Activated CD4-positive, alpha-beta T cell treated with anti-CD3 and anti-CD28 coated beads, Interleukin-2, amount 10 ng/mL, durations not matched to agents 24 days and 14 days (primary cell): ENCODE data around the gene ZCCHC9. TPM values are rescaled to one million over a fixed set of nuclear protein-coding genes. Genes with fewer than 3 reads are reported as not detected.

Experiments
- DNase-seq: peaks from one replicate; pipeline ENCODE4 v3.0.0; 2022
- H3K27ac Mint-ChIP-seq: one replicate; pipeline ENCODE4 v1.8.0; 2022; ENCODE audit warnings: mild to moderate bottlenecking, mixed read lengths
- H3K27me3 Mint-ChIP-seq: one replicate; pipeline ENCODE4 v1.8.0; 2022; ENCODE audit warnings: mixed read lengths
- H3K36me3 Mint-ChIP-seq: one replicate; pipeline ENCODE4 v1.8.0; 2022; ENCODE audit warnings: low read depth, mild to moderate bottlenecking, mixed read lengths
- H3K4me1 Mint-ChIP-seq: one replicate; pipeline ENCODE4 v1.8.0; 2021; ENCODE audit warnings: mixed read lengths
- H3K4me3 Mint-ChIP-seq: one replicate; pipeline ENCODE4 v1.8.0; 2022; ENCODE audit warnings: mild to moderate bottlenecking, moderate library complexity, mixed read lengths
- H3K9me3 Mint-ChIP-seq: one replicate; pipeline ENCODE4 v1.8.0; 2021; ENCODE audit warnings: mixed read lengths
- intact Hi-C: fragments of 100-400 bp; cut with micrococcal nuclease; formaldehyde crosslinking; loops from one replicate; pipeline ENCODE4 v1.15.1; 2023
- total RNA-seq: library from RNA; stranded (reverse); gene quantifications from 2 replicates; pipeline ENCODE4 v1.2.3, GENCODE V29; 2022

ZCCHC9 gene
- total RNA-seq, 1 donor from 2014 or later: 49.7 TPM

DNA sequence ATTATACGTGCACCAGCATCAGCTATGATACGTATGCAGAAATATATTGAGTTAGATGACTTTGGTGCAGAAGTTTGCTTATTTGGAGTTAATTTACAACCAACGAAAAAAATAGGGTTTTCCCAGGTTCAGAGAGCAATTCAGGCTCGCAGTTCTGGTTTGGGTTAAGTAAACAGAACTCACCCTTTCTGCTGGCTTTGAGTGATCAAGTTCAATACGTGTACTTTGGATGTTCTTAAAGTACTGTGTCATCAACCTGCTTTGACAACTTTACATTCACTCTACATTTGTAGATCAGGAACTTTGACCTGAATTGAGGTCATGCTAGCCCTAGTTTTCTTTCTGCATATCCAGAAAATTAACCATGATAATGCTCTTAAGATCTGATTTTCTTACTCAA is 51.8 kb downstream of the ZCCHC9 start:
- no peak overlapping the region for H3K4me3 Mint-ChIP-seq

DNA sequence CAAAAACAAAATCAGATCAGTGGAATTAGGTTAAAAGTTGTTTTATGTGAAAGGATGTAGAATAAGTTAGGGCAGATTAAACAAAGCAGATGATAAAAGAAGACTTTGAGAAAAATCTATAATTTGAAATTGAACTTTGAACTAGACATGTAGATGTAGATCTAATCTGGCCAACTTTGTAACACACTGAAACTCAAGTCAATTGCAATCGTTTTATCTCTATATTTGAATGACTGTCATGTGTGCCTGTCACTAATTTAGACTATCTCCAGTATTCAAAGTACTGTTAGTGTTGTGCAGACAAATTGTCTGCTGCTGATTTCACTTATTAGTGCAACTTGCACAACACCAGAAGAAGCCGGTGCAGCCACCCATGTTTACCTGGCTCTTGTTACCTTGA is 52.7 kb downstream of the ZCCHC9 start:
- Mint-ChIP-seq H3K4me1 (no peaks in the 10 kb centered on the region), H3K4me3 (no peak overlapping the region), H3K27ac (no peak overlapping the region), H3K9me3 (no peaks in the 10 kb centered on the region), H3K27me3 (peaks cover 6% of the 10 kb centered on the region), H3K36me3 (no peaks in the 10 kb centered on the region)
- no peak for DNase-seq
- intact Hi-C loops: no loop called here

More for the DNA sequence above, 51.8 kb downstream of the ZCCHC9 start:
- Mint-ChIP-seq H3K36me3 (no peaks in the 10 kb centered on the region), H3K4me1 (no peaks in the 10 kb centered on the region), H3K9me3 (no peaks in the 10 kb centered on the region), H3K27me3 (peaks cover 3% of the 10 kb centered on the region), H3K27ac (no peak overlapping the region)
- intact Hi-C loops: no loop called here
- DNase-seq: no peak

GRCh38 chr5:81355291-81356251 is 54.2 kb downstream of the ZCCHC9 start:
- intact Hi-C loops: no loop called here
- H3K9me3 Mint-ChIP-seq: no peaks in the 10 kb centered on the region

GRCh38 chr5:81359108-81359507 is 57.7 kb downstream of the ZCCHC9 start:
- Mint-ChIP-seq H3K9me3 (no peaks in the 10 kb centered on the region), H3K4me1 (no peaks in the 10 kb centered on the region), H3K4me3 (no peak overlapping the region), H3K36me3 (no peaks in the 10 kb centered on the region), H3K27ac (no peak overlapping the region), H3K27me3 (peaks cover 3% of the 10 kb centered on the region)
- no peak for DNase-seq
- intact Hi-C loops: no loop called here

More at GRCh38 chr5:81355291-81356251, 54.2 kb downstream of the ZCCHC9 start:
- no peaks in the 10 kb centered on the region for H3K4me1 Mint-ChIP-seq
- H3K36me3 Mint-ChIP-seq: no peaks in the 10 kb centered on the region
- H3K27ac Mint-ChIP-seq: no peak overlapping the region
- DNase-seq: no peak
- no peak overlapping the region for H3K4me3 Mint-ChIP-seq
- peaks cover 7% of the 10 kb centered on the region for H3K27me3 Mint-ChIP-seq

DNA sequence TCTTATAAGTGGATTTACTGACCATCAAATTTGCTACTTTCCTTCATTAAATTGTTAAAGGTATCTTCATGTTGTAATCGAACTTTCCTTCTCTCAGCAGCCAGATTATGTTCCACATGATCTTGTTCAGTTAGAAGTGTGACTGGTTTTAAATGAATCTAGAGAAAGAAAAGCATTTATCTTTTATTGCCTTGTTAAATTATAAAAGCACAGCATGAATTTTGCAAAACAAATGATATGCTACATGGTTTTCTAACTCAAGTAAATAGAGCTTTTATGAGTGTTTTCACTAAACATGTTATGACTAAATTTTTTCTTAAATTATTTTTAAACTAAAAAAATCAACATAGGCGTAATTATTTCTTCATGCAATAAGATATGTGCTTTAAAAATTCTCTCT is 58.5 kb downstream of the ZCCHC9 start:
- peaks cover 3% of the 10 kb centered on the region for H3K27me3 Mint-ChIP-seq
- H3K36me3 Mint-ChIP-seq: no peaks in the 10 kb centered on the region
- H3K4me1 Mint-ChIP-seq: no peaks in the 10 kb centered on the region
- H3K27ac Mint-ChIP-seq: no peak overlapping the region
- H3K4me3 Mint-ChIP-seq: no peak overlapping the region
- DNase-seq: no peak
- intact Hi-C loops: no loop called here
- no peaks in the 10 kb centered on the region for H3K9me3 Mint-ChIP-seq

- no peaks in the 10 kb centered on the region for H3K36me3 Mint-ChIP-seq
- H3K9me3 Mint-ChIP-seq: no peaks in the 10 kb centered on the region
- intact Hi-C loops: no loop called here
- H3K27me3 Mint-ChIP-seq: peaks cover 3% of the 10 kb centered on the region
- H3K4me3 Mint-ChIP-seq: no peak overlapping the region
- no peak overlapping the region for H3K27ac Mint-ChIP-seq
- H3K4me1 Mint-ChIP-seq: no peaks in the 10 kb centered on the region
- DNase-seq: no peak
Measured at GRCh38 chr5:81360640-81361039, 59.3 kb downstream of the ZCCHC9 start.

- Mint-ChIP-seq H3K27ac (no peak overlapping the region), H3K4me1 (no peaks in the 10 kb centered on the region), H3K4me3 (no peak overlapping the region), H3K36me3 (no peaks in the 10 kb centered on the region), H3K9me3 (no peaks in the 10 kb centered on the region), H3K27me3 (peaks cover 7% of the 10 kb centered on the region)
- intact Hi-C loops: no loop called here
- DNase-seq: no peak
Measured at GRCh38 chr5:81361600-81361999, 60.2 kb downstream of the ZCCHC9 start.

Other genes with a start within 250 kb of the ZCCHC9 start
- gene CKMT2, start 68.3 kb upstream of the ZCCHC9 start, total RNA-seq: not detected in 2 replicates
- not detected in 2 replicates for gene ACOT12, start 92.5 kb downstream of the ZCCHC9 start, total RNA-seq